SK-N-SH treated with all-trans-retinoic acid at 6 μM for 48 hours (cell line): Measurements from ENCODE around the gene ALOX15.

ENCODE experiments used
- ATAC-seq: fragments of 200-7000 bp; cut with Tn5 transposase; 3 replicates; pipeline ENCODE4 v1.9.1; 2020; ENCODE audit warnings: mild to moderate bottlenecking, moderate library complexity
- ARNTL ChIP-seq: fragments of 450-650 bp; formaldehyde crosslinking; IDR thresholded peaks from 2 replicates; pipeline ENCODE4 v1.5.0; 2020; ENCODE audit warnings: low read depth, mild to moderate bottlenecking, moderate library complexity, borderline replicate concordance
- BACH2 ChIP-seq: fragments of 250-450 bp; sonication (Bioruptor Pico); IDR thresholded peaks from 2 replicates; pipeline ENCODE4 v1.9.0; 2021; ENCODE audit warnings: mild to moderate bottlenecking, borderline replicate concordance
- CREB5 ChIP-seq: fragments of 250-450 bp; sonication (Bioruptor Pico); IDR thresholded peaks from 2 replicates; pipeline ENCODE4 v1.5.1; 2020; ENCODE audit warnings: low read depth, mild to moderate bottlenecking, moderate library complexity
- CSDC2 ChIP-seq: fragments of 250-450 bp; sonication (Bioruptor Pico); IDR thresholded peaks from 2 replicates; pipeline ENCODE4 v1.5.0; 2020; ENCODE audit warnings: mild to moderate bottlenecking, moderate library complexity
- ESRRG ChIP-seq: fragments of 250-450 bp; sonication (Bioruptor Pico); IDR thresholded peaks from 2 replicates; pipeline ENCODE4 v1.6.1; 2021; ENCODE audit warnings: mild to moderate bottlenecking
- GLIS3 ChIP-seq: fragments of 250-450 bp; sonication (Bioruptor Pico); IDR thresholded peaks from 2 replicates; pipeline ENCODE4 v1.5.0; 2020; ENCODE audit warnings: mild to moderate bottlenecking, moderate library complexity
- ISL1 ChIP-seq: fragments of 250-450 bp; sonication (Bioruptor Pico); IDR thresholded peaks from 2 replicates; pipeline ENCODE4 v2.1.2; 2022; ENCODE audit warnings: mild to moderate bottlenecking, moderate library complexity
- OSR1 ChIP-seq: fragments of 250-450 bp; sonication (Bioruptor Pico); IDR thresholded peaks from 2 replicates; pipeline ENCODE4 v1.8.0; 2022; ENCODE audit warnings: moderate library complexity, mild to moderate bottlenecking, inconsistent platforms
- PATZ1 ChIP-seq: fragments of 250-450 bp; sonication (Bioruptor Pico); IDR thresholded peaks from 2 replicates; pipeline ENCODE4 v1.8.0; 2020; ENCODE audit warnings: mild to moderate bottlenecking, moderate library complexity, borderline replicate concordance
- POU6F1 ChIP-seq: fragments of 250-450 bp; sonication (Bioruptor Pico); IDR thresholded peaks from 2 replicates; pipeline ENCODE4 v1.8.0; 2021; ENCODE audit warnings: low read depth, mild to moderate bottlenecking, moderate library complexity, borderline replicate concordance
- PPARA ChIP-seq: fragments of 250-450 bp; sonication (Bioruptor Pico); IDR thresholded peaks from 2 replicates; pipeline ENCODE4 v1.5.0; 2020; ENCODE audit warnings: mild to moderate bottlenecking, borderline replicate concordance
- RARB ChIP-seq: fragments of 250-450 bp; sonication (Bioruptor Pico); IDR thresholded peaks from 2 replicates; pipeline ENCODE4 v1.8.0; 2021; ENCODE audit warnings: mild to moderate bottlenecking, moderate library complexity
- SNAI2 ChIP-seq: fragments of 250-450 bp; sonication (Bioruptor Pico); IDR thresholded peaks from 2 replicates; pipeline ENCODE4 v1.5.0; 2020; ENCODE audit warnings: mild to moderate bottlenecking, moderate library complexity
- TCF4 ChIP-seq: fragments of 250-450 bp; sonication (Bioruptor Pico); IDR thresholded peaks from 2 replicates; pipeline ENCODE4 v1.8.0; 2021; ENCODE audit warnings: mild to moderate bottlenecking, moderate library complexity, borderline replicate concordance
- TSHZ2 ChIP-seq: fragments of 250-450 bp; sonication (Bioruptor Pico); IDR thresholded peaks from 2 replicates; pipeline ENCODE4 v1.5.0; 2020; ENCODE audit warnings: mild to moderate bottlenecking, moderate library complexity
- ZC3H10 ChIP-seq: fragments of 250-450 bp; sonication (Bioruptor Pico); IDR thresholded peaks from 2 replicates; pipeline ENCODE4 v1.5.1; 2021; ENCODE audit warnings: mild to moderate bottlenecking, moderate library complexity
- ZFP3 ChIP-seq: fragments of 250-450 bp; sonication (Bioruptor Pico); IDR thresholded peaks from 2 replicates; pipeline ENCODE4 v1.5.0; 2020; ENCODE audit warnings: mild to moderate bottlenecking, moderate library complexity
- ZFP30 ChIP-seq: fragments of 450-650 bp; formaldehyde crosslinking; IDR thresholded peaks from 2 replicates; pipeline ENCODE4 v1.5.0; 2022; ENCODE audit warnings: mild to moderate bottlenecking, moderate library complexity
- ZNF565 ChIP-seq: fragments of 450-650 bp; formaldehyde crosslinking; conservative IDR thresholded peaks from 2 replicates; pipeline ENCODE4 v1.5.0; 2020; ENCODE audit warnings: low read depth, mild to moderate bottlenecking, moderate library complexity
- ZNF70 ChIP-seq: fragments of 450-650 bp; formaldehyde crosslinking; IDR thresholded peaks from 2 replicates; pipeline ENCODE4 v1.5.0; 2020; ENCODE audit warnings: mild to moderate bottlenecking, moderate library complexity
- ZNF8 ChIP-seq: fragments of 450-650 bp; formaldehyde crosslinking; IDR thresholded peaks from 2 replicates; pipeline ENCODE4 v1.5.0; 2020; ENCODE audit warnings: mild to moderate bottlenecking, moderate library complexity

The ALOX15 gene

GRCh38 chr17:4623249-4623648, 18.2 kb downstream of the ALOX15 start:
- ATAC-seq: no peak
- TF ChIP-seq POU6F1: no peak
- TF ChIP-seq ZNF8 (CRISPR knock-in tag): no peak
- TF ChIP-seq GLIS3: no peak
- TF ChIP-seq ZC3H10 (CRISPR knock-in tag): no peak
- no peak for TF ChIP-seq PPARA (CRISPR knock-in tag)

GRCh38 chr17:4622375-4622774, 19.1 kb downstream of the ALOX15 start:
- TF ChIP-seq ZFP30: no peak
- no peak for TF ChIP-seq POU6F1
- no peak for TF ChIP-seq ZNF8 (CRISPR knock-in tag)
- no peak for TF ChIP-seq SNAI2 (CRISPR knock-in tag)
- TF ChIP-seq ISL1 (CRISPR knock-in tag): no peak
- TF ChIP-seq ZNF70 (CRISPR knock-in tag): no peak
- no peak for TF ChIP-seq OSR1
- TF ChIP-seq ZNF565 (CRISPR knock-in tag): no peak
- TF ChIP-seq ARNTL (CRISPR knock-in tag): no peak
- TF ChIP-seq CSDC2 (CRISPR knock-in tag): no peak
- no peak for TF ChIP-seq RARB
- TF ChIP-seq PPARA (CRISPR knock-in tag): no peak
- TF ChIP-seq ESRRG (CRISPR knock-in tag): no peak
- TF ChIP-seq CREB5 (CRISPR knock-in tag): no peak
- no peak for TF ChIP-seq ZFP3 (CRISPR knock-in tag)
- TF ChIP-seq TCF4 (CRISPR knock-in tag): no peak
- TF ChIP-seq TSHZ2 (CRISPR knock-in tag): no peak
- TF ChIP-seq PATZ1 (CRISPR knock-in tag): no peak
- ATAC-seq: no peak

- no peak for ATAC-seq
- TF ChIP-seq ISL1 (CRISPR knock-in tag) (no peak), ZC3H10 (CRISPR knock-in tag) (no peak), TCF4 (CRISPR knock-in tag) (no peak), GLIS3 (no peak), RARB (no peak), ZFP3 (CRISPR knock-in tag) (no peak), ZNF565 (CRISPR knock-in tag) (no peak), TSHZ2 (CRISPR knock-in tag) (no peak), PPARA (CRISPR knock-in tag) (no peak), CSDC2 (CRISPR knock-in tag) (no peak), OSR1 (no peak), ARNTL (CRISPR knock-in tag) (no peak), BACH2 (CRISPR knock-in tag) (no peak), SNAI2 (CRISPR knock-in tag) (no peak), ZFP30 (no peak)
- TF ChIP-seq, all 23 proteins: peak for 0
Measured at GRCh38 chr17:4620531-4621101, 20.9 kb downstream of the ALOX15 start.
